IMR-90 (cell line): ENCODE measurements around the gene EFNA5. TPM values are rescaled to one million over a fixed set of nuclear protein-coding genes. Genes with fewer than 3 reads are reported as not detected.
A peak's percentile ranks its signal among the peaks of the same experiment; 100 is the strongest.

ENCODE experiments used
- ATAC-seq: fragments of 200-7000 bp; cut with Tn5 transposase; 2 replicates; pipeline ENCODE4 v1.9.1; 2020; ENCODE audit warnings: low read depth, mild to moderate bottlenecking, moderate library complexity
- BruUV-seq: library from RNA; stranded (reverse); fragments of 400-500 nt; replicated peaks from 2 replicates; lab custom pipeline; 2021; lab: Mats Ljungman, UMichigan
- CTCF ChIA-PET: fragments of 300-600 bp; formaldehyde crosslinking; extraction: SDS; loops from one replicate; lab custom pipeline; 2021; ENCODE audit warnings: antibody characterized with exemption; lab: Yijun Ruan, JAX
- POLR2A ChIA-PET: fragments of 300-600 bp; sonication (Branson Sonifier 250); formaldehyde crosslinking; loops from one replicate; lab custom pipeline; 2022; ENCODE audit warnings: antibody characterized with exemption; ENCODE audit not compliant: unreplicated experiment; lab: Charles Lee
- DNase-seq: peaks from one replicate; pipeline ENCODE4 v3.0.0; 2013
- H2AFZ ChIP-seq: replicated peaks from 2 replicates; pipeline ENCODE3; 2013; ENCODE audit warnings: low read length, mild to moderate bottlenecking; ENCODE audit not compliant: poor library complexity
- H2AK5ac ChIP-seq: 2 replicates; pipeline ENCODE4 v1.6.1; 2013; ENCODE audit warnings: low read depth, low read length, inconsistent platforms
- H2AK9ac ChIP-seq: replicated peaks from 2 replicates; pipeline ENCODE3; 2013; ENCODE audit warnings: mild to moderate bottlenecking, low read depth, low read length, moderate library complexity; ENCODE audit not compliant: poor library complexity
- H2BK120ac ChIP-seq: 2 replicates; pipeline ENCODE4 v1.6.1; 2013; ENCODE audit warnings: low read depth, low read length, inconsistent platforms
- H2BK15ac ChIP-seq: 3 replicates; pipeline ENCODE4 v1.6.1; 2013; ENCODE audit warnings: low read depth, low read length, inconsistent platforms
- H2BK20ac ChIP-seq: 2 replicates; pipeline ENCODE4 v1.6.1; 2013; ENCODE audit warnings: low read depth, mild to moderate bottlenecking, inconsistent platforms, low read length, moderate library complexity
- H2BK5ac ChIP-seq: 2 replicates; pipeline ENCODE4 v1.6.1; 2013; ENCODE audit warnings: mild to moderate bottlenecking, low read depth, low read length, inconsistent platforms; ENCODE audit not compliant: poor library complexity, severe bottlenecking
- H3K14ac ChIP-seq: replicated peaks from 2 replicates; pipeline ENCODE4 v1.6.1; 2013; ENCODE audit warnings: low read depth, low read length, inconsistent platforms
- H3K18ac ChIP-seq: 2 replicates; pipeline ENCODE4 v1.6.1; 2013; ENCODE audit warnings: low read depth, low read length, control low read depth
- H3K23ac ChIP-seq: 2 replicates; pipeline ENCODE4 v1.6.1; 2013; ENCODE audit warnings: low read depth, low read length, inconsistent platforms
- H3K27ac ChIP-seq: 2 replicates; pipeline ENCODE4 v1.5.1; 2013; ENCODE audit warnings: mild to moderate bottlenecking, control low read depth, low read length; ENCODE audit not compliant: insufficient read depth
- H3K27me3 ChIP-seq: 2 replicates; pipeline ENCODE4 v1.6.1; 2013; ENCODE audit warnings: low read length; ENCODE audit not compliant: control insufficient read depth, insufficient read depth
- H3K36me3 ChIP-seq: 2 replicates; pipeline ENCODE4 v1.6.1; 2013; ENCODE audit warnings: low read length, mixed read lengths; ENCODE audit not compliant: control insufficient read depth, insufficient read depth
- H3K4ac ChIP-seq: 2 replicates; pipeline ENCODE4 v1.6.1; 2013; ENCODE audit warnings: low read depth, low read length, inconsistent platforms
- H3K4me1 ChIP-seq: 2 replicates; pipeline ENCODE4 v1.6.1; 2013; ENCODE audit warnings: low read length, mixed read lengths; ENCODE audit not compliant: control insufficient read depth, insufficient read depth
- H3K4me2 ChIP-seq: 2 replicates; pipeline ENCODE4 v1.6.1; 2013; ENCODE audit warnings: low read depth, mild to moderate bottlenecking, control low read depth, low read length, moderate library complexity
- H3K4me3 ChIP-seq: 2 replicates; pipeline ENCODE4 v1.5.1; 2013; ENCODE audit warnings: low read depth, mild to moderate bottlenecking, control low read depth, low read length, moderate library complexity; ENCODE audit not compliant: insufficient read depth
- H3K56ac ChIP-seq: 2 replicates; pipeline ENCODE4 v1.6.1; 2013; ENCODE audit warnings: low read length, inconsistent platforms; ENCODE audit not compliant: insufficient read depth; ENCODE audit errors: extremely low read depth
- H3K79me1 ChIP-seq, 2 experiments: 2 replicates each; pipeline ENCODE4 v1.6.1; 2013; ENCODE audit warnings: low read length in 2 of 2, inconsistent platforms in 1 of 2, low read depth in 1 of 2
- H3K9ac ChIP-seq: 2 replicates; pipeline ENCODE4 v1.6.1; 2013; ENCODE audit warnings: low read depth, low read length, control low read depth
- H3K9me1 ChIP-seq: 2 replicates; pipeline ENCODE4 v1.6.1; 2013; ENCODE audit warnings: low read length, inconsistent platforms; ENCODE audit not compliant: insufficient read depth
- H3K9me3 ChIP-seq: 2 replicates; pipeline ENCODE4 v1.6.1; 2013; ENCODE audit warnings: low read length; ENCODE audit not compliant: control insufficient read depth, insufficient read depth
- H4K20me1 ChIP-seq: 2 replicates; pipeline ENCODE4 v1.6.1; 2013; ENCODE audit warnings: low read length, inconsistent platforms; ENCODE audit not compliant: insufficient read depth
- H4K5ac ChIP-seq: 2 replicates; pipeline ENCODE4 v1.6.1; 2013; ENCODE audit warnings: mild to moderate bottlenecking, low read depth, low read length, control low read depth
- H4K8ac ChIP-seq, 2 experiments: 2 replicates each; pipeline ENCODE4 v1.6.1; 2013; ENCODE audit warnings: low read depth in 2 of 2, low read length in 2 of 2, control low read depth in 1 of 2, inconsistent platforms in 1 of 2
- H4K91ac ChIP-seq: 2 replicates; pipeline ENCODE4 v1.6.1; 2013; ENCODE audit warnings: low read depth, low read length, inconsistent platforms; ENCODE audit not compliant: insufficient read depth
- BHLHE40 ChIP-seq: fragments of 150-350 bp; IDR thresholded peaks from 2 replicates; pipeline ENCODE4 v1.6.1; 2016; ENCODE audit warnings: mild to moderate bottlenecking, low read depth, low read length
- FOS ChIP-seq: fragments of 150-350 bp; IDR thresholded peaks from 2 replicates; pipeline ENCODE4 v1.6.1; 2016; ENCODE audit warnings: low read depth, low read length
- MXI1 ChIP-seq: IDR thresholded peaks from 2 replicates; pipeline ENCODE4 v1.6.1; 2012; ENCODE audit warnings: low read depth, mild to moderate bottlenecking, low read length, moderate library complexity, borderline replicate concordance
- NFE2L2 ChIP-seq: fragments of 150-350 bp; IDR thresholded peaks from 2 replicates; pipeline ENCODE4 v1.6.1; 2016; ENCODE audit warnings: low read depth, mild to moderate bottlenecking, low read length
- SMC3 ChIP-seq: fragments of 150-350 bp; IDR thresholded peaks from 2 replicates; pipeline ENCODE4 v1.6.1; 2016; ENCODE audit warnings: low read depth, mild to moderate bottlenecking, antibody characterized with exemption, low read length, moderate library complexity
- USF2 ChIP-seq: fragments of 150-350 bp; IDR thresholded peaks from 2 replicates; pipeline ENCODE4 v1.6.1; 2017; ENCODE audit warnings: mild to moderate bottlenecking, antibody characterized with exemption, low read length, low read depth
- WGBS, 2 experiments: methylation state at CpG; one replicate each; pipeline versions ENCODE4 v1.1.5 to v1.1.7; 2013; ENCODE audit warnings: missing lambda C conversion rate in 2 of 2; ENCODE audit not compliant: insufficient read length in 1 of 2; ENCODE audit errors: extremely low coverage in 2 of 2; 5-methylcytosine and 5-hydroxymethylcytosine counted together
- dilution Hi-C: fragments of 300-500 bp; cut with HindIII; formaldehyde crosslinking; loops from one replicate; pipeline ENCODE4 v1.14.3; 2018; ENCODE audit warnings: low sequenced_read_pairs; ENCODE audit not compliant: unreplicated experiment
- in situ Hi-C: fragments of 300-500 bp; cut with MboI; formaldehyde crosslinking; loops from 3 replicates; pipeline ENCODE4 v1.14.3; 2019; ENCODE audit warnings: low sequenced_read_pairs, inconsistent platforms, mixed read lengths
- intact Hi-C: fragments of 100-400 bp; cut with micrococcal nuclease; formaldehyde crosslinking; loops from 2 replicates; pipeline ENCODE4 v1.10.0; 2022
- polyA plus RNA-seq, 3 experiments: library from polyadenylated mRNA; depleted of rRNA; stranded (reverse); fragments of >200 nt; gene quantifications; 2 replicates each; pipeline ENCODE4 v1.2.3, GENCODE V29; 2012; ENCODE audit warnings: low replicate concordance in 1 of 3
- total RNA-seq: library from RNA; depleted of rRNA; stranded (reverse); fragments of >200 nt; gene quantifications from 2 replicates; pipeline ENCODE4 v1.2.3, GENCODE V29; 2012

EFNA5 gene
- total and polyA plus RNA-seq, 2 of the 4 experiments (the other 2 are of a cell fraction), result 1.5 to 1.6 TPM

DNA sequence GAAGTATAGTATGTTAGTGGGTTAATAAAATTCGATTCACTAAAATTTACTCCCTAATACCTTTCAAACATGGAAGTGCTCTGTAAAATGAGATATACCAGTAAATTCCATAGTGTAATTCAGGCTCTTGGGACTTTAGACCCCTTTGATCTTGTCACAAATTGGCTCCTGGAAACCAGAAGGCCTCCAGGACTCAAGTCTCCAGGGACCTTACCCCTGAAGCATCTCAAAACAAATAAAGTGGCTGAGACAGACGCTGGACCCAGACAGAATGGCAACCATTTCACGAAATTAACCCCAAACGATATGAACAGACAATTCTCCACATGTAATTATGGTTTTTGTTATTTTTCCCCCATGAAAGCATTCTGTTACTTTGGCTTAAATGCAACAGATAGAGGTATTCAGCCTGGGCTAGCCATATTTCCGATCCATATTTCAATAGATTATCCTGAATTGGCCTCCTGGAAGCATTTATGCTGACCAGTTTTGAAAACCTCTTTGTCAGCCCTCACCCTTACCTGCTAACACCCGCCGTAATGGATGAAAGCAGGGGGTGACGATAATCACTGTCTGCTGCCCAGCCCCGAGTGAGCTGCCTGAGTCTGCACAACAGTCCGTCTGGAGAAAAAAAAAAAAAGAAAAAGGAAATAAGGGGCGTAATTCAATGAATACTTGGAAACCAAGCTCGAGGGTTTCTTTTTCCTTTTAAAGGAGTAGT, 34.1 kb upstream of the EFNA5 start:
- peak overlapping the region; percentile 45; the same call in 1 of the 2 replicates for H2BK120ac ChIP-seq
- H4K5ac ChIP-seq, result no peak overlapping the region
- CTCF ChIA-PET, result interaction anchor here (0.5 to 0.9 kb wide), 2 partner anchors 12 to 300 kb away, joined by 4 to 10 read pairs; no protein-coding TSS in a partner anchor
- no peak overlapping the region for H3K9ac ChIP-seq
- peak overlapping the region; percentile 83 for H2AFZ ChIP-seq
- peak overlapping the region; percentile 36; the same call in 1 of the 2 replicates for H2BK20ac ChIP-seq
- WGBS, 2 experiments, result 20% methylated on average over 1 of the region's 12 CpGs; no CpG with 5 or more reads in 1 of the 2 experiments
- H3K27me3 ChIP-seq, result no peaks in the 10 kb centered on the region
- no peak overlapping the region for H2BK15ac ChIP-seq
- no peak overlapping the region for H2BK5ac ChIP-seq
- no peak overlapping the region for H3K14ac ChIP-seq
- no peak overlapping the region for H4K91ac ChIP-seq
- H3K79me1 ChIP-seq, result no peaks in the 10 kb centered on the region
- H3K4me2 ChIP-seq, result peak overlapping the region; percentile 63
- H3K56ac ChIP-seq, result no peak overlapping the region
- H4K8ac ChIP-seq, result no peak overlapping the region; a peak in 1 of 4 replicates
- no TSS peak for BruUV-seq
- no peak overlapping the region for H3K23ac ChIP-seq
- H2AK5ac ChIP-seq, result no peak overlapping the region
- H3K18ac ChIP-seq, result no peak overlapping the region
- dilution Hi-C loops (no loop called here), intact Hi-C loops (no loop called here), in situ Hi-C loops (no loop called here)
- H2AK9ac ChIP-seq, result no peak overlapping the region
- no peaks in the 10 kb centered on the region; the same call in 1 of the 2 replicates for H3K9me3 ChIP-seq
- POLR2A ChIA-PET, result interaction anchor here (0.6 to 0.7 kb wide), 2 partner anchors 58 to 428 kb away, joined by 3 to 5 read pairs; no protein-coding TSS in a partner anchor
- H3K4me1 ChIP-seq, result no peaks in the 10 kb centered on the region
- H3K4ac ChIP-seq, result no peak overlapping the region
- H3K4me3 ChIP-seq, result no peak overlapping the region
- DNase-seq, result no peak
- TF ChIP-seq MXI1, result no peak
- TF ChIP-seq NFE2L2, result no peak
- no peak for TF ChIP-seq USF2
- TF ChIP-seq SMC3, result no peak
- TF ChIP-seq BHLHE40, result no peak
- TF ChIP-seq FOS, result no peak
- H3K9me1 ChIP-seq, result no peaks in the 10 kb centered on the region
- peak; percentile 21; the same call in 1 of the 2 replicates for ATAC-seq
- no peak overlapping the region for H3K27ac ChIP-seq
- H4K20me1 ChIP-seq, result no peaks in the 10 kb centered on the region
- H3K36me3 ChIP-seq, result no peaks in the 10 kb centered on the region
